NCI-H146 (cell line): ENCODE measurements around the gene PPP1R37.
"Not testable (repeated sequence)": the region's sequence is repeated elsewhere in the genome, so short reads cannot be mapped to it uniquely, and the experiment has no call there.

Experiments
- DNase-seq: peaks from one replicate; lab custom pipeline; 2025; lab: John Stamatoyannopoulos, UW

The PPP1R37 gene

DNA sequence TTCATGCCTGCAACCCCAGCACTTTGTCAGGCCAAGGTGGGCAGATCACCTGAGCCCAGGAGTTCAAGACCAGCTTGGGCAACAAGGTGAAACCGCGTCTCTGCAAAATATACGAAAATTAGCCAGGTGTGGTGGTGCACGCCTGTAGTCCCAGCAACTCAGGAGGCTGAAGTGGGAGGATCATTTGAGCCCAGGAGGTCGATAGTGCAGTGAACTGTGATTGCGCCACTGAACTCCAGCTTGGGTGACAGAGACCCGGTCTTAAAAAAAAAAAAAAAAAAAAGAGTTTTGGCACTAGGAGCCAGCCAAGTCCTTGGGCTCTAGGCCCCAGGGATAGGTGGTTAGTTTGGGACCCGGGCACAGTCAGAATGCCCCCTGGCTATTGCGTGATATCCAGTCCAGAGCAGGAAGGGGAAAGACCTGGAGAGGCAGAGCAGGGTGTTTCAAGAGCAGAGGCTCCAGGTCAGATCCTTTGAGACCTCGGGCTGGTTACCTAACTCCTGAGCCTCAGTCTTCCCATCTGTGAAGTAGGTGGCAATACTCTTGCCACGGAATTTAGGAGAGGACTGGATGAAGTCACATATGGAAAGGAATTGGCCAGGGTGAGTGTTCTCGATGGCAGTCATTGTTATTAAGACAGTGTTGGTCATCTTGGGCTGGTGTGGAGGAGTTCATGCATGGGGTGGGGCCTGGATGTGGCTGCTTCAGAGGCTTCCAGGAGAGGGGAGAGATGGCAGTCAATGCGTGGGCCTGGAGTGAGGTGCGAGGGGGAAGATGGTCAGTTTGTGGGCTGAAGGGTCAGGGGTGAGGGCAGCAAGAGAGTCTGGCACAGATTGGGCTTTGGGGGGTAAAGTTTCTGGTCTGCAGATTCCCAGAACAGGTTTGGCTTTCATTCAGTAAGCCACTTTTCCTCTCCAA, 2.8 kb downstream of the PPP1R37 start:
- no peak for DNase-seq

DNA sequence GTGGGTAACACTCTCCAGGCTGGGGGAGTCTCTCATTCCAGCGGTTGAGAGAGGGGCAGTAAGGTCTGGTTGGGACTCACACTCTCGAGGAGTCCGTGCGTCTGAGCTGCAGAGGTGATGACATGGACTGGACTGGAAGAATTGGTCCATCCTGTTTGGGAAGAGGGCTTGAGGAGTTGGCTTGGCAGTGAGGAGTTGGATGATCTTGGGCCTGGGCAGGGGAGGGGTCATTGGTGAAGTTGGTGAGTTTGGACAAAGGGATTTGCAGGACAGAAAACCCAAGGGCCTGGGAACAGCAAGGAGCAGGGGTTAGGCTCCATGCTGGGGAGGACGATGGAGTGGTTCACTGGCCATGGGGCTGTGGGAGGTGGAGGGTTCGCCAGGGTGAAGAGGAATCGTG, 3.7 kb downstream of the PPP1R37 start:
- DNase-seq: no peak

DNA sequence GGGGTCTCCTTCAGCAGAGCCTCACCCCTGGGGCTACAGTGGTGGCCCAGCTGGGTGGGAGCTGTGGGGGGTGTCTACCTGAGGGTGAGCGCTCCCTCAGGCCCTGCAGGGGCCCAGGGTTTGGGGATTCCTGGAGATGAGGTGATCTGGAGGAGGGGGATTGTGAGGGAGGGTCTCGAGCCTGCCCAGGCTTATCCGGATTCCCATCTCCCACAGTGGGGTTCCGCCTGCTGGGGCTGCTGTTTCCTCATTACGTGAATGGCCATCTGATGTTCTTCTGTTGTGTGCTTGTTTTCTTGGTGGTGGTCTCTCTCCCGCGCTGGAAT, 4.4 kb downstream of the PPP1R37 start:
- DNase-seq: no peak

DNA sequence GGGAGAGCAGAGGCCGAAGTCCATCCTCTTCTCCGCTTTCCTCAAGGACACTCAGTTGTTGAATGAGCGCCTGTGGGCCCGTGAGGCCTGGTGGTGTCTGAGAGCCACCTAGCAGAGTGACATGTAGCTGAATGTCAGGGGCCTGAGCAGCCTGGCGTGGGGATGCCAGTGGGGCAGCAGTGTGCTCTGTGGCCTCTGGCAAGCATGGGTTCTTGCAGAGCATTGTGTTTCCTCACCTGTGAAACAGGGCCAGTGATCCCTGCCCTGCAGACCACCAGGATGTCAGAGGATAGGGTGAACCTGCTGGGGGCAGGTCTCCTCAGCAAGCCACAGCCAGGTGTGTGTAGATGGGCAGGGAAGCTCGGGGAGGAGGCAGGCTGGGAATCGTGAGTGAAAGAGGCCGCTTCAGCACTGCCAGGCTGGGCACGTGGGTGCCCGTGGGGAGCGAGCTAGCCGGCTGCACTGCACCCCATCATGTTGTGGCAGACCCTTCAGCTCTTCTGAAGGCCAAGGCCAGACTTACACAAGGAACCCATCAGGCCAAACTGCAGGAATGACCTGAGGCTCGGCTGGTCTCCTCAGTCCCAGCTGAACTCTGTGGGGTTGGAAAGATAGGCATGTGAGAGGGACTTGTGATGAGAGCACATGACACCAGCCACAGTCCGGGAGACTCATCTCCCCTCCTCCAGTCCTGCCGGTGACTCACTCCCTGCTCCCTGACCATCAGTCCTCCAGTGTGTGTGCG, 5.0 kb downstream of the PPP1R37 start:
- no peak for DNase-seq

DNA sequence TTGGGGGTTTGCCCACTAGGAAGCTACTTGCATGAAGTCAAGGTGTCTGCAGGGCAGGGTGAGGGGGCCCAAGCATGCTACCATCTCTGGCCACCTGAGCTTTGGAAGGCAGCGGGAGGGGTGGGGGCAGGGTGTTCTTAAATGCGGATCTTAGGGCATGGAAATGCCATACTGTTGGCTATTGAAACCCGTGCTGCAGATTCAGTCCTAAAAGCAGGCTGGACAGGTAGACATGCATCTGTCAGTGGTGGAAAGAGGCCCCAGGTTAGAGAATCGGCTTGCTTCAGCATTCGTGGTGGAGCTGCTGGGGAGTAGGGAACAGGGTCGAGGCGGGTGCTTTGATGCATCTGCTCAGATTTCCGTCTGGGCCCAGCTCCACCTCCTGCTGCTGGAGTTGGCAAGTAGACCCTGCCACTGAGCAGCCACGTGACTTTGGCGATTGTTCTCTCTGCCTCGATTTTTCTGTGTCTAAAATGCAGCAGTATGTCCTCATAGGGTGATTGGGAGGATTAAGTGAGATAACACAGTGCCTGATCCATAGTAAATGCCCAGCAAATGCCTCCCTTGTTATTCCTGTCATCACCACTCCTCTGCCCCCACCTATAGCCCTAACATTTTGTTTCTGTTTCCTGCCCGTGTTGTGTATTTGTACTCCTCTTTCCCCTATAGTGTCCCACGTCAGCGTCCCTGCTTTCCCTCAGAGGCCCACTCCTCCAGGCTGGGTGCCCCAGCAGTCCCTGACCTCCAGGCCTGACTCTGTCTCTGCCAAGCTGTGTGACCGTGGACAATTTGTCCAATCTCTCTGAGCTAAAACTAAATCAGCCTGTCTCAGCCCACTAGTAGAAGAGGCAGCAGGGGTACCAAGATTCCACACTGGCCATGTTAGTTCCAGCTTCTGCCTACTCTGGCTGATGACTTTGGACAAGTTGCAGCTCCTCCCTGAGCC, 5.8 kb downstream of the PPP1R37 start:
- DNase-seq: no peak

DNA sequence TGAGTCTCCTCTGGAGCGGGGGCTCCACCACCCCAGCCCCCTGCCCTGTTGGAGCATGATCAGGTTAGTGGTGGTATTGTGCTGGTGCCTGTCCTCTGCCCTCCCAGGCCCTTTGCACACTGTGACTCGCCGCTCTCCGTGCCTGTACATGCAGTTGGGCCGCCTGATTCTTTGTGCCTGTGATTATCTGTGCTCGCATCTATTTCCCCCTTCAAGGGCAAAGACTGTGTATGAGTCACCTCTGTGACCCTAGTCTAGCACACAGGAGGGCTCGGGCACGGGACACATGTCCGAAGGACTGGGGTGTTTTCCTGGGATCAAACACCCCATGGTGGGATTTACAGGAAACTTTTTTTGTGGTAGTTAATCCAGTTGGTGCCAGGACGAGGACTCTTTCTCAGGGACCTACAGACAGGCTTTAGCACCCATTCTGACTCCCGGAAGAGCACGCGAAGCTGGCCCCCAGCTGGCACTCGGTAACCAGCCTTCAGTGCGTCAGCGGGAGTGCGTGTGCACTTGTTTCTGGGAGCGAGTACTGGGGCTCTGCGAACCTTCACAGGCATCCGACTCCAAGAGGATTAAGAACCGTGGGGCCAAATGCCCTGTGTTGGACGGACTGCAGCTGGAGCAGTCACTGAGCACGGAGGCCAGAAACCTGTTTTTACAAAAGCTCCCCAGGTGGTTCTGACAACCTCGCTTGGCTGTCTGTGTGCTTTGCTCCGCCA, 6.7 kb downstream of the PPP1R37 start:
- DNase-seq: no peak

DNA sequence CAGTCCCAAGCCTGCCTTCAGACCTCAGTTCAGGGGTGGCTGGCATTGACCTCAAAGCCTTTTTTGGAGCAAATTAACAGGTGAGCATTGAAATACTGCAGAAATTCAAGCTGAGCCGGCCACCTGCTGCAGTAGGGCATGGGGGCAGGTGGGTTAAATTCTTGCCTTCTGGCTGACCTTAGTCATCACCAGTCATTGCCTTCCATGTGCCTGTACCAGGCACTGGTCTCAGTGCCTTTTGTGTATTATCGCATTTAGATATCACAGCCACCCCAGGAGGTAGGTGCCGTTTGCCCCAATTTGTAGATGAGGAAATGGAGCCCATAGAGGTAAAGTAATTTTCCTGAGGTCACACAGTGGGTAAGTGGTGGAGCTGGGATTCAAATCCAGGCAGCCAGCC, 7.2 kb downstream of the PPP1R37 start:
- DNase-seq: peak; percentile 91

DNA sequence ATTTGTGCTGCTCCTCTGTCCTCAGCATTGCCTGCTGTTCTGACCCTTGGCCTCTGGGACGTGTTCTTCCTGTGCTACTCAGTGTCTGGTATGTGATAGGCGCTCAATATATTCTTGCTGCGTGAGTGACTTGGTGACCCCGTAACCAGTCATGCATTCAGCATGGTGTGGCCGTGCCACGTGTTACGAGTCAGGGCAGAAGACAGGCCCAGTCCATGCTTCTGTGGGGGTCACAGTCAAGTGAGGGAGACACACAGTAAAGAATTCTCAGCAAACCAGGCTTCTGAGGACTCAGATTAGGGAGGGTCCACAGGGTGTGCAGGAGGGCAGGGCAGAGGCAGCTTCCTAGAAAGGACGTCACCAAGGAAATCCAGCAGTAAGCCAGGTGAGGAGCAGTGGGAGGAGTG, 7.9 kb downstream of the PPP1R37 start:
- no peak for DNase-seq

DNA sequence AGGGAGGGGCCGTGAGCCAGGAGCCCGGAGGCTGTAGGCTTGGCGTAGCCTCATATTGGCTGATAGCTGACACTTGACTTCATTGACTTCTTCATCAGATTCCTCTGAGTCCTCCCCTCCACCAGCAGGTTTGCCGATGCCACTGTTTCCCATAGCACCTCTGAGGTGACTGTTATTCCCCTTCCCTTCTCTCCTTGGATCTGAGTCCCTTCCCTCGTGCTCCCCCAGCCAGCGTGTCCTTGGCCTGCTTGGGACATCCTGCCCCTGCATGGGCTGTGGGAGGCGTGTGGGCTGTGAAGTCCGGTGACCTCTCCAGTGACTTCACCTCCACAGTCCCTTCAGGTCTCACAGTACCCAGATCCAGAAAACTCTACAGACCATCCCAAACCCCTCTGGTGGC, 8.8 kb downstream of the PPP1R37 start:
- no peak for DNase-seq

DNA sequence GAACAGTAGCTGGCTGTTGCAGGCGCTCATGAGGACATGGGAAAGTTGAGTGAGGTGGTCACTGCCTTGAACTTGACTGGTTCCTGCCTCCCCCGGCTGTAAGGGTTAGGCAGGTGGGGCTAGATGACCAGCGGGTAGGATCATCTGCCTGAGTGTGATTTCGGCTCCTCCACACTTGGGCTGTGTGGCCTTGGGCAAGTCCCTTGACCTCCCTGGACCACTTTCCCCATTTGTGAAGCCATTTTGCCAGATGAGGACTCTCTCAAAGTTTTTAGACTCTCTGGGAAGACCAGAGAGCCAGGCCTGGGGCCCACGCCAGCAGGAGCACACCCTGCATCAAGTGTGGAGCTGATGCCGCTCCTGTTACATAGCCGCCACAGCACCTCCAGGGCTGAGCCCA, 9.5 kb downstream of the PPP1R37 start:
- DNase-seq: no peak

DNA sequence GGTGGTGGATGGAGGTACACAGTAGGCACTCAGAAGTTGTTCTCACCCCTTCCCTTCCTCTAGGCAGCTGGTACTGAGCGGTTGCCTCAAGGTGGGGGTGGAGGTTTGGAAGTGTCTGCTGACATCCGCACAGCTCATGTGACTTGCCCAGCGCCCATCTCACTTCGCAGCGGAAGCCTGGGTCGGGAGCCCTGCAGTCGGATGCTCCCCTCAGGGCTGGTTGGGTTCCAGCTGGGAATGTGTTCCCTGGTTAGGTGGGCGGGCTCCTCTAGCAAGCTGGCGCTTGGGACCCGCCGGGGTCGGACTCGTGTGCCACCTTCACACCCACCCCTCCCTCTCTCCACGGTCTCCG, 10.2 kb downstream of the PPP1R37 start:
- peak; percentile 49 for DNase-seq

DNA sequence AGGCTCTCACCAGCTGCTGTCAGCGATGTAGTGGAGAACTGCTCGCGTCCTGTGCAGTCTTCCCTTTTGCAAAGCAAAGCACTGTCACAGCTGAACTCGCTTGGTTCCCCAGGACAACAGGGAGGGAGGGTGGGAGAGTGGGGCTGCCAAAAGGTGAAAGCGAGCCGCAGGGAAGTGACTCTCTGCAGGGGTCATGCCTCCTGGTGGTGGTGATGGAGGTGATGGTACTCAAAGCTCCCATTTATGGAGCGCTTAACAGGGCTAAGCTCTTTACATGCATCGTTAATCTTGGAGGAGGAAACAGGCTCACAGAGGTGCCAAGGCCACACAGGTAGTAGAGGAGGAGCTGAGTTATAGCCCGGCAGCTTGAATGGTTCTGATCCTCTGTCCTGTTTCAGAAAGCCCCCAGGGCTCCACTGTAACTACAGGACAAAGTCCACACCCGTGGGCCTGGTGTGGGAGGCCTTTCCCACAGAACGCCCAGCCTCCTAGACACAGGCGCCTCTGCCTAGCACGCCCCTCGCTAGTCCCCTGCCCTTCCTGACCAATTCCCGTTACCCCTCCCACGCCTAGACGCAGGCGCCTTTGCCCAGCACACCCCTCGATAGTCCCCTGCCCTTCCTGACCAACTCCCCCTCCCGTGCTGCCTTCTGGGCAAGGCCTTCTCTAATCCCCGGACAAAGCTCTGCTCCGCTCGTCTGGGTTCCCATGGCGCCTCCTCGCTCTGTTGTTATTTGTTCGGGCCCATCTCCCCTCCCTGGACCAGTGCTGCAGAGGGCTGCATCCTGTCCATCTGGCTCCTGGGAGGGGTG, 10.7 kb downstream of the PPP1R37 start:
- peak; percentile 66 for DNase-seq

DNA sequence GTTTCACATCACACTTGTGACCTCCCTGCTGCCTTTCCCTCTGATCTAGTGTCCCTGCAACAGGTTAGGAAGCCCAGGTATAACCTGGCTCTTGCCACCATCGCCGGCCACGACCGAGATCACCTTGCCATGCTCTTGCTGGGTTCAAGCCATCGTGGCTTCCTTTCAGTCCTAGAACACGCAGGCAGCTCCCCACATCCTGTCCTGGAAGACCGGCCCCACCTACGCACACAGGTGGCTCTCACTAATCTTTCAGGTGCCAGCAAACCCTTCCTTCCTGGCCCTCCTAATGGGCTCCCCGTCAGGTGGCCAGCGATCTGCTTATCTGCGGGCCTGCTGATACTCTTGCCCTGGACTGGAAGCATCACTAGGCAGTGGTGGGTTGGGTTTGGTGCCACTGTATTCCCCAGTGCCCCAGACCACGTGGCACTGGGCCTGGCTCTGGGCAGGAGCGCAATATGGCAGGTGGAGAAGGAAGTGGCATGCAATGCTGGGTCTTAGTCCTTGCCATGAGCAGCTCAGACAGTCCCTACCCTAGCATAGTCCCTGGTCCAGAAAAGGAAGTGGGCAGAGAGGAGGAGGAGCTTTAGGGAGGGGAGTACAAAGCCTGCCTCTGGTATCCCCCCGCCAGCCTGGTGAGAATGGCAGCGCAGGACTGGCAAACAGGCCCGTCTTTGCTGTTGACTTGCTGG, 11.8 kb downstream of the PPP1R37 start:
- DNase-seq: no peak

DNA sequence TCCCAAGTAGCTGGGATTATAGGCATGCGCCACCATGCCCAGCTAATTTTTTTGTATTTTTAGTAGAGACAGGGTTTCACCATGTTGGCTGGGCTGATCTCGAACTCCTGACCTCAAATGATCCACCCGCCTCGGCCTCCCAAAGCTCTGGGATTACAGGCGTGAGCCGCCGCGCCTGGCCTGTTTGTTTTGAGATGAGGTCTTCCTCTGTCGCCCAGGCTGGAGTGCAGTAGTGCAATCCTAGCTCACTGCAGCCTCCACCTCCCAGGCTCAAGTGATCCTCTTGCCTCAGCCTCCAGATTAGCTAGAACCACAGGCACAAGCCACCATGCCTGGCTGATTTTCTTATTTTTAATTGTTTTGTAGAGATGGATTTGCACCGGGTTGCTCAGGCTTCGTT, 13.4 kb downstream of the PPP1R37 start:
- not testable (repeated sequence) for DNase-seq

DNA sequence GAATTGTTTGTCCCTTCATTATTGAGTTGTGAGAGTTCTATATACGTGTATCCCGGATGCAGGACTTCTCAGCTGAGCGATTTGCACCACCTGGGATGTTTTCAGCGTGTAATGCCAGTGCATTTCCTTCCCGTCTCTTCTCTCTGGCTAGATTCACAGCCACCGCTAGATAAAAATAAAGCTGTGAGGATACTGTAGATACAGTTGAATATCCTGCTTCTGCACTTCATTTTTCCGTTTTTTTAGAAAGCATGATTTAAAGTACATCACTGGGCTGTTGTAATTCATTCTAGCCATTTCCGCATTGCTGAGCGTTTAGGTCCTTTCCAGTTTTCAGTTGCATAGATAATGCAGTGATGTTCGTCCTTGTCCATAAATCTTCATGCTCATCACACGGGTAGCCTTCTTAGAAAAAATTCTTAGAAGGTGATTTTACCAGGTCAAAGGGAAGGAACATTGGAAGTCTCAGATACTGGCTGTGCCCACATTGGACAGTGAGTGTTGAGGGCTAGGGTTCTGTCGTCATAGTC, 14.7 kb downstream of the PPP1R37 start:
- DNase-seq: no peak

DNA sequence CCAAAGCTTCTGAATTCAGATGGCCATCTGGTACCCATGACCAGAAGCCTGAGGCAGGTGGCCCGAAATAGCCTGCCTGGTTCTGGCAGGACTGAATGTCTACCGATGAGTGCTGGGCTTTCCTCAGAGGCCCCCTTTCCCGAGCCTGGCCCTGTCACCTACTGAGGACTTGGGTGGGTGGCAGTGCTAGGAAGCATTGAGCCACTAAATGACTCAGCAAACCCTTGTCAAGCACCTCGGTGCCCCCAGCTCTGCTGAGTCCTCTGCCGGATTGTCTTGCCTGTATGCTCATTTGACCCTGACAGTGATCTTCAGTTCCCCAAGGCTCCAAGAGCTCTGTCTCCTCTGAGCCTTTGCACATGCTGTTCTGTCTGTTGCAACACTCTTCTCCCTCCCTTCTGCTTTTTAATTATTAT, 17.9 kb downstream of the PPP1R37 start:
- DNase-seq: no peak

DNA sequence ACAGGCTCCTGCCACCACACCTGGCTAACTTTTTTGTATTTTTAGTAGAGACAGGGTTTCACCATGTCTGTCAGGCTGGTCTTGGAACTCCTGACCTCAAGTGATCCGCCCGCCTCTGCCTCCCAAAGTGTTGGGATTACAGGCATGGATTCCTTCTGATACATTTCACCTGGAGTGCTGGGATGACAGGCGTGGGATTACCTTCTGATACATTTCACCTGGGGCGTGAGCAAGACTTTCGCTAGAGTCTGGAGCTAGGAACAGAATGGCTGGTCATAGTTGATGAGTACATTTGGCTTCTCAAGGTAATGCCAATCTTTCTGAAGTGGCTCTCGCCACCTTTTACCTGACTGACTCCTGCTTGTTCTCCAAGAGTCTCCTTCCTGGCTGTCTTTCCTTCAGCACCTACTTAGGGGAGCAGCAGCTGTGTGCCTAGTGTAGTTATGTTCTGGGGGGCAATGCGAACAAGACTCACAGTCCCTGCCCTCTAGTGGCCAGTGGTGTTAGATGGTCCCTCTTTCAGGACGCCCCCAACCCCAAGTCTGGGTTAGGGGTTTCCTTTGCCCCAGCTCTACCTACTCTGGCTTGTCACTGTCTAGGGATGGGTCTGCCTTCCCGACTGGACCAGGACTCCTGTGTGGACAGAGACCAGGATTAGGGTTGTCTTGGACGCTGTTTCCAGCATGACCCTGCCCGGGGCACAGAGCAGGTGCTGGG, 19.3 kb downstream of the PPP1R37 start:
- no peak for DNase-seq

DNA sequence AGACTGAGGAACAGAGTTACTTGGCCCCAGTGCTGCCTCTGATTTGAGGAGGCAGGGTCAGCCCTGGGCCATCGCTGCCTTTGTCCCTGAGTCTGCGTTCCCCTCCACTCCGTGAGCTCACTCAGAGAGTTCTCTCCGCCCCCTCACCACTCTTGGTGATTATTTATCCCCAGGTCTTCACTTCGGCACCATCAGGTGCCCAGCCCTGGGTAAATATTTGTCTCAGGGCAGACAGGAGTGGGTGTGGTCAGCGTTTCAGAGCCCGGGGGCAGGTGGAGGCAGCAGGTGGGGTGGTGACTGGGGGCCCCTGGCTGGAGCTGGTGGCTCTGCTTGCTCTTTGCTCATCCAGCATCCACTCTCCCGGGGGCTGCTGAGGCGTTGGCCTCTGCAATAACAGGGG, 20.6 kb downstream of the PPP1R37 start:
- peak; percentile 98 for DNase-seq

DNA sequence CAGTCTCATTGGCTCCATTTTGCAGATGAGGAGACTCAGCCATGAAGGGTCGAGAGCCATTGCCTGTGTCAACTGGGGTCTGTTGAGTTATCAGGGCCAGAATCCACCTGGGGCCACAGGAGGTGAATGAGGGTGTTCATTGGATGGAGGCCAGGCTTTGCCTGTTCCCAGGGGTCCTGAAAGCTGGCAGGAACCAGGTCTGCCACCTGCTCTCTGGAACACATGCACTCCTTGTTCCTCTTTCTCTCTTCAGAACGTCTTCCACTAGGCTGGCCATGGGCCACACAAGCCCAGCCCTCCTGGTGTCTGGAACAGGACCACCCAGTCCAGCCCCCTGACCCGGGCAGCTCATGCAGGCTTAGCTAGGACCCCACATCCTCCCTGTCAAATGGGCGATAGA, 21.1 kb downstream of the PPP1R37 start:
- DNase-seq: peak; percentile 82
